ENCODE data around the gene CCR8.
A peak's percentile ranks its signal among the peaks of the same experiment; 100 is the strongest.
"Not testable (repeated sequence)": the region's sequence is repeated elsewhere in the genome, so short reads cannot be mapped to it uniquely, and the experiment has no call there.

CCR8 gene

GRCh38 chr3:39317571-39318169 is 11.8 kb upstream of the CCR8 start:
- Histone ChIP-seq H3K4me3 (ENCODE audit: low read length, poor library complexity, severe bottlenecking) (no peak overlapping the region), H3K79me2 (ENCODE audit: insufficient read depth, low read length) (no peaks in the 10 kb centered on the region), H3K36me3 (ENCODE audit: insufficient read depth, low read length) (no peaks in the 10 kb centered on the region), H3K9ac (ENCODE audit: low read depth, low read length, poor library complexity, severe bottlenecking) (no peak overlapping the region), H3F3A (ENCODE audit: low read depth) (no peaks in the 10 kb centered on the region; the same call in 1 of the 2 replicates), H3K4me1 (ENCODE audit: insufficient read depth, low read length, poor library complexity, severe bottlenecking) (peaks cover 18% of the 10 kb centered on the region), H3K27me3 (ENCODE audit: insufficient read depth, low read length, poor library complexity, severe bottlenecking) (no peaks in the 10 kb centered on the region), H4K20me1 (ENCODE audit: insufficient read depth, low read length, poor library complexity, severe bottlenecking) (no peaks in the 10 kb centered on the region), H2AFZ (ENCODE audit: low read length) (no peak overlapping the region), H3K4me2 (ENCODE audit: low read depth, low read length, poor library complexity, severe bottlenecking) (no peak overlapping the region), H3K9me2 (replicated peaks; ENCODE audit: low read depth, low read length) (no peaks in the 10 kb centered on the region), H3K9me3 (ENCODE audit: insufficient read depth, low read depth, low read length) (peaks cover 5% of the 10 kb centered on the region; the same call in 1 of the 2 replicates)
- no peak for TF ChIP-seq EZH2phosphoT487 (IDR thresholded peaks at IDR 0.05; ENCODE audit: borderline replicate concordance)
- TF ChIP-seq CTCF (conservative IDR thresholded peaks at IDR 0.05; ENCODE audit: low read length) = no peak

- no peaks in the 10 kb centered on the region; the same call in 1 of the 2 replicates for H3F3A ChIP-seq (ENCODE audit: low read depth)
- peaks cover 24% of the 10 kb centered on the region for H3K4me1 ChIP-seq (ENCODE audit: insufficient read depth, low read length, poor library complexity, severe bottlenecking)
- no peaks in the 10 kb centered on the region for H3K79me2 ChIP-seq (ENCODE audit: insufficient read depth, low read length)
- no peak for TF ChIP-seq CTCF (conservative IDR thresholded peaks at IDR 0.05; ENCODE audit: low read length)
- TF ChIP-seq EZH2phosphoT487 (IDR thresholded peaks at IDR 0.05; ENCODE audit: borderline replicate concordance) = no peak
- H4K20me1 ChIP-seq (ENCODE audit: insufficient read depth, low read length, poor library complexity, severe bottlenecking) = no peaks in the 10 kb centered on the region
- no peak overlapping the region for H2AFZ ChIP-seq (ENCODE audit: low read length)
- peaks cover 5% of the 10 kb centered on the region; the same call in 1 of the 2 replicates for H3K9me3 ChIP-seq (ENCODE audit: insufficient read depth, low read depth, low read length)
- H3K4me2 ChIP-seq (ENCODE audit: low read depth, low read length, poor library complexity, severe bottlenecking) = no peak overlapping the region
- no peaks in the 10 kb centered on the region for H3K9me2 ChIP-seq (replicated peaks; ENCODE audit: low read depth, low read length)
- no peaks in the 10 kb centered on the region for H3K36me3 ChIP-seq (ENCODE audit: insufficient read depth, low read length)
- H3K4me3 ChIP-seq (ENCODE audit: low read length, poor library complexity, severe bottlenecking) = no peak overlapping the region
- H3K27me3 ChIP-seq (ENCODE audit: insufficient read depth, low read length, poor library complexity, severe bottlenecking) = no peaks in the 10 kb centered on the region
- H3K9ac ChIP-seq (ENCODE audit: low read depth, low read length, poor library complexity, severe bottlenecking) = no peak overlapping the region
Observed at GRCh38 chr3:39318301-39318700, 11.2 kb upstream of the CCR8 start.

GRCh38 chr3:39319249-39319648 is 10.3 kb upstream of the CCR8 start:
- Histone ChIP-seq H3K9me3 (ENCODE audit: insufficient read depth, low read depth, low read length) (peaks cover 5% of the 10 kb centered on the region; the same call in 1 of the 2 replicates), H3K27me3 (ENCODE audit: insufficient read depth, low read length, poor library complexity, severe bottlenecking) (no peaks in the 10 kb centered on the region)
- TF ChIP-seq EZH2phosphoT487 (IDR thresholded peaks at IDR 0.05; ENCODE audit: borderline replicate concordance) (no peak), CTCF (conservative IDR thresholded peaks at IDR 0.05; ENCODE audit: low read length) (no peak)

GRCh38 chr3:39321574-39321983 is 7.9 kb upstream of the CCR8 start:
- not testable (repeated sequence) for H3K4me3 ChIP-seq (ENCODE audit: low read length, poor library complexity, severe bottlenecking); H3K36me3 ChIP-seq (ENCODE audit: insufficient read depth, low read length); H3K9me2 ChIP-seq (replicated peaks; ENCODE audit: low read depth, low read length); H3F3A ChIP-seq (ENCODE audit: low read depth); H3K79me2 ChIP-seq (ENCODE audit: insufficient read depth, low read length); H2AFZ ChIP-seq (ENCODE audit: low read length); H3K9me3 ChIP-seq (ENCODE audit: insufficient read depth, low read depth, low read length); H4K20me1 ChIP-seq (ENCODE audit: insufficient read depth, low read length, poor library complexity, severe bottlenecking); H3K27me3 ChIP-seq (ENCODE audit: insufficient read depth, low read length, poor library complexity, severe bottlenecking)
- Histone ChIP-seq H3K4me1 (ENCODE audit: insufficient read depth, low read length, poor library complexity, severe bottlenecking) (peaks cover 36% of the 10 kb centered on the region), H3K4me2 (ENCODE audit: low read depth, low read length, poor library complexity, severe bottlenecking) (peak overlapping the region; percentile 46), H3K9ac (ENCODE audit: low read depth, low read length, poor library complexity, severe bottlenecking) (peak overlapping the region; percentile 24)

More at GRCh38 chr3:39319249-39319648, 10.3 kb upstream of the CCR8 start:
- no peaks in the 10 kb centered on the region for H3K36me3 ChIP-seq (ENCODE audit: insufficient read depth, low read length)
- no peak overlapping the region for H3K4me2 ChIP-seq (ENCODE audit: low read depth, low read length, poor library complexity, severe bottlenecking)
- peaks cover 33% of the 10 kb centered on the region for H3K4me1 ChIP-seq (ENCODE audit: insufficient read depth, low read length, poor library complexity, severe bottlenecking)
- no peaks in the 10 kb centered on the region for H3K9me2 ChIP-seq (replicated peaks; ENCODE audit: low read depth, low read length)
- H3K79me2 ChIP-seq (ENCODE audit: insufficient read depth, low read length) = no peaks in the 10 kb centered on the region
- H2AFZ ChIP-seq (ENCODE audit: low read length) = no peak overlapping the region
- no peak overlapping the region for H3K9ac ChIP-seq (ENCODE audit: low read depth, low read length, poor library complexity, severe bottlenecking)
- H4K20me1 ChIP-seq (ENCODE audit: insufficient read depth, low read length, poor library complexity, severe bottlenecking) = no peaks in the 10 kb centered on the region
- H3K4me3 ChIP-seq (ENCODE audit: low read length, poor library complexity, severe bottlenecking) = no peak overlapping the region
- H3F3A ChIP-seq (ENCODE audit: low read depth) = no peaks in the 10 kb centered on the region; the same call in 1 of the 2 replicates

- not testable (repeated sequence) for H2AFZ ChIP-seq (ENCODE audit: low read length); H3F3A ChIP-seq (ENCODE audit: low read depth); H3K79me2 ChIP-seq (ENCODE audit: insufficient read depth, low read length); H3K36me3 ChIP-seq (ENCODE audit: insufficient read depth, low read length); H3K4me2 ChIP-seq (ENCODE audit: low read depth, low read length, poor library complexity, severe bottlenecking); H4K20me1 ChIP-seq (ENCODE audit: insufficient read depth, low read length, poor library complexity, severe bottlenecking); H3K9me3 ChIP-seq (ENCODE audit: insufficient read depth, low read depth, low read length); H3K4me3 ChIP-seq (ENCODE audit: low read length, poor library complexity, severe bottlenecking); H3K27me3 ChIP-seq (ENCODE audit: insufficient read depth, low read length, poor library complexity, severe bottlenecking); H3K9me2 ChIP-seq (replicated peaks; ENCODE audit: low read depth, low read length)
- Histone ChIP-seq H3K4me1 (ENCODE audit: insufficient read depth, low read length, poor library complexity, severe bottlenecking) (peaks cover 42% of the 10 kb centered on the region), H3K9ac (ENCODE audit: low read depth, low read length, poor library complexity, severe bottlenecking) (peak overlapping the region; percentile 38)
Observed at GRCh38 chr3:39322209-39322715, 7.2 kb upstream of the CCR8 start.

Measured in Loucy (cell line).